Upper lobe of right lung (tissue), 1 donor: ENCODE data around the gene NRAS. TPM values are rescaled to one million over a fixed set of nuclear protein-coding genes. Genes with fewer than 3 reads are reported as not detected.

Experiments used
- ATAC-seq: fragments of 200-7000 bp; cut with Tn5 transposase; one replicate; pipeline ENCODE4 v1.9.1; 2020; ENCODE audit warnings: mild to moderate bottlenecking, moderate library complexity
- DNase-seq: peaks from one replicate; pipeline ENCODE4 v3.0.0-alpha.2; 2020
- H3K27ac ChIP-seq: fragments of 200-600 bp; one replicate; pipeline ENCODE4 v1.8.0; 2022
- H3K27me3 ChIP-seq: fragments of 200-600 bp; one replicate; pipeline ENCODE4 v1.8.0; 2022; ENCODE audit warnings: mild to moderate bottlenecking
- H3K36me3 ChIP-seq: fragments of 200-600 bp; one replicate; pipeline ENCODE4 v1.8.0; 2022
- H3K4me1 ChIP-seq: fragments of 200-600 bp; one replicate; pipeline ENCODE4 v1.8.0; 2022
- H3K4me3 ChIP-seq: fragments of 200-600 bp; one replicate; pipeline ENCODE4 v1.8.0; 2022; ENCODE audit warnings: mild to moderate bottlenecking
- H3K9me3 ChIP-seq: fragments of 200-600 bp; one replicate; pipeline ENCODE4 v1.8.0; 2022
- CTCF ChIP-seq: fragments of 200-600 bp; IDR thresholded peaks from one replicate; pipeline ENCODE4 v1.8.0; 2022; ENCODE audit warnings: antibody characterized with exemption
- intact Hi-C: fragments of 100-400 bp; cut with DNase I; formaldehyde crosslinking; loops from one replicate; pipeline ENCODE4 v1.11.0; 2022
- total RNA-seq: library from RNA; stranded (reverse); fragmentation: NEBNext Ultra II Directional; extraction: Animal tissue kit (Norgen Biotek cat#: 25700); gene quantifications from one replicate; pipeline ENCODE4 v1.2.1, GENCODE V29; 2021
- donor health status: DM: no; HTN: yes; CAD: no; lungs with severe emphysema.

The NRAS gene
- total RNA-seq, 1 donor from 2014 or later, result 26.5 TPM

- no peak overlapping the region for H3K27ac ChIP-seq
- no peaks in the 10 kb centered on the region for H3K4me1 ChIP-seq
- ATAC-seq, result no peak
- intact Hi-C loops, result no loop called here
- H3K27me3 ChIP-seq, result no peaks in the 10 kb centered on the region
- no peak for TF ChIP-seq CTCF
- H3K9me3 ChIP-seq, result no peaks in the 10 kb centered on the region
- H3K36me3 ChIP-seq, result peaks cover 75% of the 10 kb centered on the region
- no peak for DNase-seq
- no peak overlapping the region for H3K4me3 ChIP-seq
Measured at GRCh38 chr1:114707604-114708003, 9.0 kb downstream of the NRAS start.

DNA sequence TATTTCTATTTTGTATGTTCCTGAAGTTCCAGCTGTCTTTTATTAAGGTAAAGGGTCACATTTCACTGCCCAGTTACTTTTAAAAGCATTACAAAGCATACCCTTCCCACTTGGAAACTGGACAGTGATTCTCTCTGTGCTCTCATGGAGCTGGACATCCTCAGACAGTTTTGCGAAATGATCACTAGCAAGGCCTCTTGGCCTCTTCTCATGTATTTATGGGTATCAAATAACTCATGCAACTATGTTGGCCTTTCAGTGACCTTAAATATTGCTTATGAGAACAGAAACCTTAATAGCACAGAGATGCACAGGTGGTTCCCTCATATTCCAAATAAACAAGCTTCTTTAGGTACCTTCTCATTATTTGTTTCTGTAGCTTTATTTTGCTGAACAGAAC, 13.3 kb downstream of the NRAS start:
- intact Hi-C loops, result no loop called here
- Histone ChIP-seq H3K27ac (no peak overlapping the region), H3K9me3 (no peaks in the 10 kb centered on the region), H3K4me3 (no peak overlapping the region), H3K4me1 (no peaks in the 10 kb centered on the region), H3K36me3 (peaks cover 39% of the 10 kb centered on the region), H3K27me3 (no peaks in the 10 kb centered on the region)
- DNase-seq, result no peak
- no peak for ATAC-seq
- no peak for TF ChIP-seq CTCF

DNA sequence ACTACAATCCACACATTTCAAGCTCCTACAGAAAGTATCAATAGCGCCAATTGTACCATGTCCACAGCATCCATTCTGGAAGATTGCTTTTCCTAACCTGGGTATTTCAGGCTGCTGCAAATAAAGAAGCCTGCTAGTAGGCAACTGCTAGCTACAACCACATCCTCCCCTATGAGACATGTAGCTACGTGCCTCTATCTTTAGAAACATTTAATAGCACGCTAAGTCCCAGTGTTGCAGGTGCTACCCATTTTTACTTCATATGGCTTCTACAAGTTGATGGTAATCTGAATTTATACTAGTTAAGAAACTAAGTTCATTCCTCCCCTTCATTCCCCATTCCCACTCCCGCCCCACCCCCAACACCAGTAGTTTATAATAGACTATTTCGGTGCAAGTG, 13.8 kb downstream of the NRAS start:
- TF ChIP-seq CTCF, result no peak
- no peak for ATAC-seq

GRCh38 chr1:114701931-114702330, 14.6 kb downstream of the NRAS start:
- H3K27me3 ChIP-seq, result no peaks in the 10 kb centered on the region
- no peaks in the 10 kb centered on the region for H3K4me1 ChIP-seq
- peaks cover 26% of the 10 kb centered on the region for H3K36me3 ChIP-seq
- H3K9me3 ChIP-seq, result no peaks in the 10 kb centered on the region
- DNase-seq (no peak), ATAC-seq (no peak)
- H3K27ac ChIP-seq, result no peak overlapping the region
- TF ChIP-seq CTCF, result no peak
- no peak overlapping the region for H3K4me3 ChIP-seq
- intact Hi-C loops, result no loop called here

More for the DNA sequence above, 13.8 kb downstream of the NRAS start:
- intact Hi-C loops, result no loop called here
- Histone ChIP-seq H3K27me3 (no peaks in the 10 kb centered on the region), H3K4me1 (no peaks in the 10 kb centered on the region), H3K4me3 (no peak overlapping the region), H3K36me3 (peaks cover 34% of the 10 kb centered on the region), H3K9me3 (no peaks in the 10 kb centered on the region), H3K27ac (no peak overlapping the region)
- DNase-seq, result no peak

DNA sequence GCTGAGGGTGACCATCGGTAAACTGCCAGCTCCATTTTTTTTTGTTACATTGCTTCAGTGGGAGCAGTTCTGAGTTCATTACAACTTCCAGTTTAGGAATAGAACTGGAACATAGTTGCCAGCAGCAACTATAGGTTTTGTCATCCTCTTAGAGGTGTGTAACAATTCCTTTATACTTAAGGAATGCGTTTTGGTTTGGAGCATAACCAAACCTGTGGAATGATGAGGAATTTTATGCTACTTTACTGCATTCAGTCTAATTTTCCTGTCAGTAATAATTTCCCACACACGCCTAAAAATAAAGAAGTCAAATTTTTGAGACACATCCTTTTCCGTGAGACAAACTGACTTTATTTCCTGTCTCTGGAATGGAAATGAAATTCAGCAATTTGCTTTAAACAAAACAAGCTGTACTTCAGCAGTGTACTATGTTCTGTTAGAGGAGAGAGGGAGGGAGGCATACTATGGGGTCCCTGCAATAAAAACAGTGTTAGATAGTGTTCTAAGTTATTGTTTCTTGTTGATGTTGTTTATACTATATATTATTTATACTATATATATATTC, 16.5 kb downstream of the NRAS start:
- DNase-seq (no peak), ATAC-seq (no peak)
- Histone ChIP-seq H3K27ac (no peak overlapping the region), H3K4me1 (no peaks in the 10 kb centered on the region), H3K36me3 (peaks cover 9% of the 10 kb centered on the region), H3K9me3 (no peaks in the 10 kb centered on the region), H3K27me3 (no peaks in the 10 kb centered on the region), H3K4me3 (no peak overlapping the region)
- intact Hi-C loops, result no loop called here
- no peak for TF ChIP-seq CTCF

DNA sequence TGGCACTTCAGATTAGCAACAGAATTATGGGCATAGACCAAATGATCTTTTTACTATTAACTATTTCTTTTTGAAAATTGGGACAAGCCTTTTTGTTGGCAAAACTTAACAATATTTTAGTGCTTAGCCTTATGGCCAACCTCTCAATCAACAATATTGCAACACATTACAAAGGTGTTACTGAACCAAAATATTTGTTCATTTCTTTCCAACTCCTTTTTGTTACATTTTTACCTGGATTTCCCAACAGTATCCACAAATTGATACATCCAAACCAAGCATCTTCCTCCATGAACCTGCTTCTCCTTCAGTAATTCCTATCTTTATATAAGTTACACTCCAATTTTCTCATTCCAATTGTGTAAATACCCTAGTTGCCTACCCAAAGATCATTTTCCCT, 19.8 kb downstream of the NRAS start:
- no peak overlapping the region for H3K4me3 ChIP-seq
- no peaks in the 10 kb centered on the region for H3K36me3 ChIP-seq
- DNase-seq, result no peak
- H3K27me3 ChIP-seq, result peaks cover 5% of the 10 kb centered on the region
- H3K9me3 ChIP-seq, result no peaks in the 10 kb centered on the region
- ATAC-seq, result no peak
- no peak for TF ChIP-seq CTCF
- no peak overlapping the region for H3K27ac ChIP-seq
- intact Hi-C loops, result no loop called here
- no peaks in the 10 kb centered on the region for H3K4me1 ChIP-seq
